Osteocyte (in vitro differentiated cells): ENCODE measurements around the gene IRF8. TPM values are rescaled to one million over a fixed set of nuclear protein-coding genes. Genes with fewer than 3 reads are reported as not detected.
"Not testable (repeated sequence)": the region's sequence is repeated elsewhere in the genome, so short reads cannot be mapped to it uniquely, and the experiment has no call there.

Source experiments
- DNase-seq: peaks from one replicate; pipeline ENCODE4 v3.0.0; 2021; ENCODE audit warnings: mixed read lengths; ENCODE audit not compliant: unreplicated experiment; ENCODE audit errors: extremely low spot score
- H3K27ac Mint-ChIP-seq: one replicate; pipeline ENCODE4 v1.8.0; 2021; ENCODE audit warnings: mild to moderate bottlenecking, mixed read lengths; ENCODE audit not compliant: unreplicated experiment
- H3K27me3 Mint-ChIP-seq: one replicate; pipeline ENCODE4 v1.8.0; 2021; ENCODE audit warnings: mixed read lengths; ENCODE audit not compliant: unreplicated experiment
- H3K36me3 Mint-ChIP-seq: one replicate; pipeline ENCODE4 v1.8.0; 2021; ENCODE audit warnings: mixed read lengths; ENCODE audit not compliant: unreplicated experiment
- H3K4me1 Mint-ChIP-seq: one replicate; pipeline ENCODE4 v1.8.0; 2021; ENCODE audit warnings: mixed read lengths; ENCODE audit not compliant: unreplicated experiment
- H3K4me3 Mint-ChIP-seq: one replicate; pipeline ENCODE4 v1.8.0; 2021; ENCODE audit warnings: mild to moderate bottlenecking, moderate library complexity, mixed read lengths; ENCODE audit not compliant: unreplicated experiment
- H3K9me3 Mint-ChIP-seq: one replicate; pipeline ENCODE4 v1.8.0; 2021; ENCODE audit warnings: mixed read lengths; ENCODE audit not compliant: unreplicated experiment
- CTCF ChIP-seq: fragments of 200-600 bp; sonication (generic); IDR thresholded peaks from 2 replicates; pipeline ENCODE4 v1.5.0; 2021; ENCODE audit warnings: antibody characterized with exemption, mild to moderate bottlenecking, moderate library complexity
- total RNA-seq: library from RNA; stranded (reverse); gene quantifications from 2 replicates; pipeline ENCODE4 v1.2.1, GENCODE V29; 2021

The IRF8 gene
- total RNA-seq, 1 donor from 2014 or later, result not detected

- Mint-ChIP-seq H3K27ac (no peak overlapping the region), H3K27me3 (peaks cover 16% of the 10 kb centered on the region), H3K36me3 (no peaks in the 10 kb centered on the region), H3K9me3 (no peaks in the 10 kb centered on the region), H3K4me1 (no peaks in the 10 kb centered on the region), H3K4me3 (no peak overlapping the region)
- DNase-seq, result no peak
- no peak for TF ChIP-seq CTCF
Measured at GRCh38 chr16:85940214-85940613, 41.3 kb downstream of the IRF8 start.

- TF ChIP-seq CTCF, result no peak
- DNase-seq, result no peak
- Mint-ChIP-seq H3K27me3 (peaks cover 17% of the 10 kb centered on the region), H3K4me3 (no peak overlapping the region), H3K4me1 (no peaks in the 10 kb centered on the region), H3K9me3 (no peaks in the 10 kb centered on the region), H3K36me3 (no peaks in the 10 kb centered on the region), H3K27ac (no peak overlapping the region)
Measured at GRCh38 chr16:85941863-85942644, 43.1 kb downstream of the IRF8 start.

DNA sequence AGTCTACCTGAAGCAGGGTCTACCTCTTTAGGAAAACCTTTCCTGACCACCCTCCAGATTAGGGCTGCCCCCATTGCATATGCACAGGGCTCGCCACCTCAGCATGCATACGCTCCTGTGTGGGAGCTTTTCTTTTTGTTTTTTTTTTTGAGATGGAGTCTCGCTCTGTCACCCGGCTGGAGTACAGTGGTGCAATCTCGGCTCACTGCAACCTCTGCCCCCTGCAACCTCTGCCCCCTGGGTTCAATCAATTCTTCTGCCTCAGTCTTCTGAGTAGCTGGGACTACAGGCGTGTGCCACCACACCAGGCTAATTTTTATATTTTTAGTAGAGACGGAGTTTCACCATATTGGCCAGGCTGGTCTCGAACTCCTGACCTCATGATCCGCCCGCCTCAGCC, 43.7 kb downstream of the IRF8 start:
- not testable (repeated sequence) for H3K9me3 Mint-ChIP-seq, H3K4me1 Mint-ChIP-seq, H3K36me3 Mint-ChIP-seq, H3K27ac Mint-ChIP-seq, DNase-seq, H3K4me3 Mint-ChIP-seq
- H3K27me3 Mint-ChIP-seq, result peaks cover 17% of the 10 kb centered on the region

DNA sequence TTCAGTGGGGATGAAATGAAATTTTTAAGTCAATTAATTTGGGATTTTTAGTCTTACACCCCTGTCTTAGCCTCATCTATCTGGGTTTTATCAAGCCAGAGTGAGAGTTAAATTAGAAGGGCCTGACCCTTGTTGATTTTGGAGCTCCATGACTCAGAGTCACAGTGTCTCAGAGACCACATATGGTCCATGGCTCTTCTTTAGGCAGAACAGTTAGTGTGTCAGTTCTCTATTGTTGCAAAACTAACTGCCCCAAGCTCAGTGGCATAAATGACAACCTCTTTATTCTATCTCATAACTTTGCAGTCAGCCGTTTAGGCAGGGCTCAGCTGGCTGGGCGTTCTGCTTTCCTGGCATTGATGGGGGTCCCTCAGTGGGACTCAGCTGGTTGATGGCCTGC, 44.7 kb downstream of the IRF8 start:
- Mint-ChIP-seq H3K27ac (no peak overlapping the region), H3K4me1 (no peaks in the 10 kb centered on the region), H3K4me3 (no peak overlapping the region), H3K9me3 (no peaks in the 10 kb centered on the region), H3K27me3 (peaks cover 19% of the 10 kb centered on the region), H3K36me3 (no peaks in the 10 kb centered on the region)
- no peak for TF ChIP-seq CTCF
- no peak for DNase-seq

GRCh38 chr16:85944572-85945423, 45.8 kb downstream of the IRF8 start:
- Mint-ChIP-seq H3K4me1 (no peaks in the 10 kb centered on the region), H3K27me3 (peaks cover 20% of the 10 kb centered on the region), H3K4me3 (no peak overlapping the region), H3K36me3 (no peaks in the 10 kb centered on the region), H3K27ac (no peak overlapping the region), H3K9me3 (no peaks in the 10 kb centered on the region)
- no peak for TF ChIP-seq CTCF
- no peak for DNase-seq
